ENCODE measurements around the gene HMGCR.

GRCh38 chr5:75380099-75380498 is 43.1 kb downstream of the HMGCR start:
- TF ChIP-seq CTCF (IDR thresholded peaks at IDR 0.05; ENCODE audit: poor library complexity) (no peak), EZH2phosphoT487 (IDR thresholded peaks at IDR 0.05; ENCODE audit: low read depth, severe bottlenecking, unreplicated experiment) (no peak), EZH2 (IDR thresholded peaks at IDR 0.05; ENCODE audit: borderline replicate concordance) (no peak)
